ENCODE data around the gene EVPLL.
"Not testable (repeated sequence)": the region's sequence is repeated elsewhere in the genome, so short reads cannot be mapped to it uniquely, and the experiment has no call there.

The EVPLL gene

GRCh38 chr17:18422464-18422863 lies 44.9 kb downstream of the EVPLL start:
- H3K27ac ChIP-seq (ENCODE audit: low read depth, low read length); H3K79me2 ChIP-seq (ENCODE audit: control insufficient read depth, low read length); H3K27me3 ChIP-seq (ENCODE audit: control insufficient read depth, low read length); H3K4me1 ChIP-seq (ENCODE audit: control insufficient read depth, low read length); H3K4me2 ChIP-seq (ENCODE audit: low read length); H3K9me3 ChIP-seq (ENCODE audit: control insufficient read depth, insufficient read depth, low read length); H3F3A ChIP-seq (ENCODE audit: control insufficient read depth, insufficient read depth); H3K9me2 ChIP-seq (replicated peaks; ENCODE audit: control insufficient read depth, low read length); H3K4me3 ChIP-seq (ENCODE audit: low read length); H3K36me3 ChIP-seq (ENCODE audit: control insufficient read depth, low read length); H4K20me1 ChIP-seq (ENCODE audit: control insufficient read depth, insufficient read depth, low read depth, low read length): not testable (repeated sequence)

DNA sequence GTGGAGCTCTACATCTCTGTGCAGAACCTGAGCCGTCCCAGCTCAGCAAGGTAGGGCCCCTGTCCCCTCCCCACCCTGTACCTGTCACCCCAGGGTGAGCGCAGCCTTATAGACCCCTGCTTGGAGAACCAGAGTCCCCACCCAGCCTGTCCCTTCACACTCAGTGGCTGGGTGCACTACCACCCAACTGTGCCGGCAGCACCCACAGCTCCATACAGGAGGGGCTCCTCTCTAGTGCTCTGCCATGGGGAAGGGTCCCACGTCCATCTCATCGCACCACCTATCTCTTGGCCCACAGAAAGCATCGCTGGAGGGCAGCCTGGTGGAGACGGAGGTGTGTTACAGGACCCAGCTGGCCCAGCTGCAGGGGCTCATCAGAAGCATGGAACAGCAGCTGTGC lies 45.4 kb downstream of the EVPLL start:
- not testable (repeated sequence) for H3K4me3 ChIP-seq (ENCODE audit: low read length); H4K20me1 ChIP-seq (ENCODE audit: control insufficient read depth, insufficient read depth, low read depth, low read length); H3K4me1 ChIP-seq (ENCODE audit: control insufficient read depth, low read length); H3K9me2 ChIP-seq (replicated peaks; ENCODE audit: control insufficient read depth, low read length); H3F3A ChIP-seq (ENCODE audit: control insufficient read depth, insufficient read depth); H3K4me2 ChIP-seq (ENCODE audit: low read length); H3K36me3 ChIP-seq (ENCODE audit: control insufficient read depth, low read length); H3K27ac ChIP-seq (ENCODE audit: low read depth, low read length); H3K27me3 ChIP-seq (ENCODE audit: control insufficient read depth, low read length); H3K79me2 ChIP-seq (ENCODE audit: control insufficient read depth, low read length); H3K9me3 ChIP-seq (ENCODE audit: control insufficient read depth, insufficient read depth, low read length)

DNA sequence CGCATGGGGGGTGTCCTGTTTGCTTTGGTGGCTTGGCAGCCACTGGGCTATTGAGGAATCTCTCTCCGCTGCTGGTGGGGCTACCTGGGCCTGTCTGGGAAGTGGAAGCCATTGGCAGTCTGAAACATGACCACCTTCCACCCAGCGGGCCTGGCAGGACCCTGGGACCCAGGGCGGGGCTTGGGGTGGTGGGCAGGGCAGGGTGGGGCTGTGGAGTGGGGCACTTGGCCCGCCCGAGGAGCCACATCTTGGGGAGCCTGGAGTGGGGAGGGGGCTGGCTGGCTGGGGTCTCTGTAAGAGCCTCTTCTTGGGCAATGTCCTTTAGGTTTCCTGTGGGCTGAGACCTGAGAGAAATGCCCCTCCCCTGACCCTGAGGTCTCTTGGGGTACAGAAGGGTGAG lies 48.0 kb downstream of the EVPLL start:
- H3K9me2 ChIP-seq (replicated peaks; ENCODE audit: control insufficient read depth, low read length); H4K20me1 ChIP-seq (ENCODE audit: control insufficient read depth, insufficient read depth, low read depth, low read length); H3K36me3 ChIP-seq (ENCODE audit: control insufficient read depth, low read length); H3K27ac ChIP-seq (ENCODE audit: low read depth, low read length); H3K4me1 ChIP-seq (ENCODE audit: control insufficient read depth, low read length); H3K79me2 ChIP-seq (ENCODE audit: control insufficient read depth, low read length); H3K27me3 ChIP-seq (ENCODE audit: control insufficient read depth, low read length); H3K4me2 ChIP-seq (ENCODE audit: low read length); H3F3A ChIP-seq (ENCODE audit: control insufficient read depth, insufficient read depth); H3K9me3 ChIP-seq (ENCODE audit: control insufficient read depth, insufficient read depth, low read length); H3K4me3 ChIP-seq (ENCODE audit: low read length): not testable (repeated sequence)

GRCh38 chr17:18426639-18427038 lies 49.1 kb downstream of the EVPLL start:
- H3K4me1 ChIP-seq (ENCODE audit: control insufficient read depth, low read length); H3K9me3 ChIP-seq (ENCODE audit: control insufficient read depth, insufficient read depth, low read length); H3F3A ChIP-seq (ENCODE audit: control insufficient read depth, insufficient read depth); H3K4me3 ChIP-seq (ENCODE audit: low read length); H3K79me2 ChIP-seq (ENCODE audit: control insufficient read depth, low read length); H3K27me3 ChIP-seq (ENCODE audit: control insufficient read depth, low read length); H4K20me1 ChIP-seq (ENCODE audit: control insufficient read depth, insufficient read depth, low read depth, low read length); H3K36me3 ChIP-seq (ENCODE audit: control insufficient read depth, low read length); H3K4me2 ChIP-seq (ENCODE audit: low read length); H3K9me2 ChIP-seq (replicated peaks; ENCODE audit: control insufficient read depth, low read length); H3K27ac ChIP-seq (ENCODE audit: low read depth, low read length): not testable (repeated sequence)

- H3K4me3 ChIP-seq (ENCODE audit: low read length); H3K4me1 ChIP-seq (ENCODE audit: control insufficient read depth, low read length); H3K27ac ChIP-seq (ENCODE audit: low read depth, low read length); H3K36me3 ChIP-seq (ENCODE audit: control insufficient read depth, low read length); H3K79me2 ChIP-seq (ENCODE audit: control insufficient read depth, low read length); H3K9me2 ChIP-seq (replicated peaks; ENCODE audit: control insufficient read depth, low read length); H3K27me3 ChIP-seq (ENCODE audit: control insufficient read depth, low read length); H3F3A ChIP-seq (ENCODE audit: control insufficient read depth, insufficient read depth); H3K9me3 ChIP-seq (ENCODE audit: control insufficient read depth, insufficient read depth, low read length); H4K20me1 ChIP-seq (ENCODE audit: control insufficient read depth, insufficient read depth, low read depth, low read length); H3K4me2 ChIP-seq (ENCODE audit: low read length): not testable (repeated sequence)
Observed at GRCh38 chr17:18432206-18432605, 54.6 kb downstream of the EVPLL start.
